ENCODE results near the gene SLC46A1.

The SLC46A1 gene

GRCh38 chr17:28348979-28349378, 57.0 kb downstream of the SLC46A1 start:
- no peak for DNase-seq

- no peak for DNase-seq
Observed at GRCh38 chr17:28347261-28347891, 58.6 kb downstream of the SLC46A1 start.

- no peak for DNase-seq
Observed at GRCh38 chr17:28346746-28347246, 59.2 kb downstream of the SLC46A1 start.

GRCh38 chr17:28346199-28346580, 59.8 kb downstream of the SLC46A1 start:
- DNase-seq = no peak

GRCh38 chr17:28345419-28346198, 60.4 kb downstream of the SLC46A1 start:
- no peak for DNase-seq
